ENCODE results near the gene MND1. TPM values are rescaled to one million over a fixed set of nuclear protein-coding genes. Genes with fewer than 3 reads are reported as not detected.

The MND1 gene
- total RNA-seq, 1 donor, result 0.52 TPM

DNA sequence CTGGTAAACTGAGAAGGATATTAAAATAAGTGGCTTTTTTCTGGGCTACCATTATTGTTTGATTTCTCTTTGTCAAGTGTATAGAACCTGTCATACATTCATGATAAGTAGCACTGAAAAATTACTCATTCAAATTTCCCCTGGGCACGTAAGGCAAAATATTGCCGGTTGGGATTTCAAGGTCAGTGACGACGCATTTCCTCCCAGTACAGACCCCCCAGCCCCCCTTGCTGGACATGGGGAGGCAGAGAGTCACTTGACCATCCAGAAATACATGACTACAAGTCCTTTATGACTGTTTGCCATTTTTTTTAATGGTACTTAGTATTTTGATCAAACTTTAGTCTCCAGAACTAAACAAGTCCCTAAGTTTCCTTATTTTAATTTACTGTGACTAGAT lies 6.8 kb upstream of the MND1 start:
- Histone ChIP-seq H3K27me3 (ENCODE audit: insufficient read depth, low read length) (no peaks in the 10 kb centered on the region), H3K4me3 (ENCODE audit: low read length) (no peak overlapping the region), H3K4me1 (ENCODE audit: insufficient read depth, low read length) (peaks cover 10% of the 10 kb centered on the region), H3K9me3 (ENCODE audit: low read depth, low read length) (no peaks in the 10 kb centered on the region)

DNA sequence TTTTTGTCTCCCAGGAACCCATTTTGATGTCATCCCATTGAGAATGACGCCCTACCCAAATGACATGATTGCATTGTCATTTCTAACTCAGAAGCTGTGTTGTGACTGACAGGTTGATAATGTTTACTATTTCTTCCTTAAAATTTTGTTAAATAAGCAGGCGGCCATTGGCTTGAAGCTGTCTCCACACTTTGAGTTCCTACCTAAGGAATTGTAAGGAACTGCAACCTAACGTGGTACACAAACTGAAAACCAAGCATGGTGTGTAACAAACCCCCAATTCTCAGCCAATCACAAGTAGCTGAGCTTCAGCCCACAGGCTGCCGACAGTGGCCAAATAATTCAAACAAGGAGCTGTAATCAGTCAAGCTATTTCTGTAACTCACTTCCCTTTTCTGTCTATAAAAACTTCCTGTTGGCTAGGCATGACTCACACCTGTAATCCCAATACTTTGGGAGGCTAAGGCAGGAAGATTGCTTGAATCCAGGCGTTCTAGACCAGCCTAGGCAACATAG lies 2.9 kb upstream of the MND1 start:
- no peak overlapping the region for H3K4me3 ChIP-seq (ENCODE audit: low read length)
- no peaks in the 10 kb centered on the region for H3K9me3 ChIP-seq (ENCODE audit: low read depth, low read length)
- H3K27me3 ChIP-seq (ENCODE audit: insufficient read depth, low read length), result no peaks in the 10 kb centered on the region
- H3K4me1 ChIP-seq (ENCODE audit: insufficient read depth, low read length), result peaks cover 29% of the 10 kb centered on the region

DNA sequence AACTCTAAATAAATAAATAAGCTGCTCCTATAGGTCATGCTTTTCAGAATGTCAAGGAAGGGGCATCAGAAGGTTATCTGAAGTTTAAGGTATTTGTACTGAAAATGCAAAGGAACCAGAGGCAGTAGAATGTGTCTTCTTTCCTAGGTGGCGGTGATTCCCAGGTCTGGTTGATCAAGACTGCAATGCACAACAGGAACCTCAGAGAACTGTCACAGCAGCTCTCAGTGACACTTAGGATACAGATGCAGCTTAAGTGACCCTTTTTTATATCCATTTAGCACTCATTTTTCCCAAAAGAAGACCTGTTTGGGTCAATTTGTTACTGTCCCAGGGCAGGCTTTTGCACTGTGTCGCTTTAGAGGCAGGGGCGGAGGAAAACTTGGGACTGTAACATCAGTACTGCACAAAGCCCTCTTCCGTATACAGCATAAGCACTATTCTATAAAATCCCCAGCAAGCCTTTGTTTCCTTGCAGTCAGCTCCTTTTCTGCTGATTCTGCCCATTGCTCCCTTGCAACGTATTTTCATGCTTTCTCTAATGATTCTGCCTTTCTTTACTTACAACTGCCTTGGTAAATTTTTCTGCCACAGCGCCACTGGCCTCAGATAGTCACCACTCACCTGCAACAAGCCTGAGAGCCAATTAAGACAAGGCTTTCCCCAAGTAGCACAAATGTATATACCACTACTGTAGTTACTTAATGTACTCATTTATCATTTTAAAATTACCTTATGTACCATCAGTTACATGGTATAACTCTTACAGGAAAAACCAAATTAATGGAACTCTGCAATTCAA lies 1.5 kb upstream of the MND1 start:
- no peak overlapping the region for H3K4me3 ChIP-seq (ENCODE audit: low read length)
- peaks cover 37% of the 10 kb centered on the region for H3K4me1 ChIP-seq (ENCODE audit: insufficient read depth, low read length)
- no peaks in the 10 kb centered on the region for H3K27me3 ChIP-seq (ENCODE audit: insufficient read depth, low read length)
- no peaks in the 10 kb centered on the region for H3K9me3 ChIP-seq (ENCODE audit: low read depth, low read length)

DNA sequence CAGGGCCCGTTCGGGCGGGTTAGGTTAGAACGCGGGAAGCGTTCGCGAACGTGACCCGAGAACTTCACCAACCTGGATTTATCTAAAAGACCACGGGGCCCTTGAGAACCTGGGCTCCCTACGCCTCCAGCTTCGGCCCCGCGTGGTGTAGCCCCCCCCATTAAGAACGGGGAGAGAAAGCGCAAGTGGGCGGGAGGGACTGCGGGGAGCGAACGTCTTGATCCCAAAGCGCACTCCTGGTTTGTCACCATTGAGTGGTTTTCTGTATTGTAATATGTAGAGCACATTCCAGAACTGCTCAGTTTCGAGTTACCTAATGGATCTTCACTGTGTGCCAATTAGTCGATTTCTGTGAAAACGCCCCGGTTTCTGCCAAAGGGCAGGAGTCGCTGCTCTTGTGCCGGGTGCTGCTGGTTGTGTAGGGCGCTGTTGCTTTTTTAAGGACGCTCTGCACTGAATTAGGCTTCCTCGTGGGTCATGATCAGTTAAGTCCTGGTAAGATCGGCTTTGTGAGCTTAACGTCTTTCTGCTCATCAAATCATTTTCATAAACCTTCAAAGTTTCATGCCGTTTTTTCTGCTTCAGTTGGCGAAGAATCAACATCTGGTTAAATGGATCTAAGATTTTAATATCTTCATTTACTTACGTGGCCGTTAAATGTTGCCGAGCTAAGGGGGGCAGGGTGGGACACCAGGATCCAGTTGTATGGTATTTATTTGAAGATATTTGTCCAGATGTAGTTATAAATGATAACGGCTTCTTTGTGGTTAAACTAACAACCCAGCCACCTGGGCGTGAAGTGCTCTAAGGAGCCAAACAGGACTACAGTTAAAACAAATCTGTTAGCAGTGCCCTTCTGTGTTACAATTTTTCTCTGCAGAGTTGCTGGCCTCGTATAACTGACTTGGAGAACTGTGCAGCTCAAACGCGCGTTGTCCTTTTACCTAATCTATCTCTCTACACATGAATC lies 809 bp downstream of the MND1 start:
- H3K4me3 ChIP-seq (ENCODE audit: low read length), result peak overlapping the region; percentile 80
- H3K27me3 ChIP-seq (ENCODE audit: insufficient read depth, low read length), result no peaks in the 10 kb centered on the region
- H3K9me3 ChIP-seq (ENCODE audit: low read depth, low read length), result no peaks in the 10 kb centered on the region
- peaks cover 37% of the 10 kb centered on the region for H3K4me1 ChIP-seq (ENCODE audit: insufficient read depth, low read length)

DNA sequence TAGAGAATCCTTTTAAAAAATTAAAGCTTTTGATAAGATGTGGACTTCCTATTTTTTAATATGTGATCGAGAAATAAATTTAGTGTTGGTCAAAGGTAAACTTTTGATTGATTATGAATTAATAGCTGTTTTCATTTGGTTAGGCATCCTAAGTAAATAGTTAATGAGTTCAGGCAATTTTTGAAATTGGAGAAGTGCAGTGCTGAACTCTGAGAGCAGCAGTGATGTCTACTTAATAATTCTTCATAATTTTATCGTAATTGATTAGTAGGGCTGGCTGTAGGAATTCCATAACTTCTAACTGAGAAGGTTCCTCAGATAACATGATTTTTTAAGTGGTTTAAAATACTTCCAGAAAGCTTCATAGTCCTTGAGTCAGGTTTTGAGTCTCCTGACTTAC lies 1.5 kb downstream of the MND1 start:
- Histone ChIP-seq H3K9me3 (ENCODE audit: low read depth, low read length) (no peaks in the 10 kb centered on the region), H3K4me1 (ENCODE audit: insufficient read depth, low read length) (peaks cover 37% of the 10 kb centered on the region), H3K27me3 (ENCODE audit: insufficient read depth, low read length) (no peaks in the 10 kb centered on the region), H3K4me3 (ENCODE audit: low read length) (no peak overlapping the region)

DNA sequence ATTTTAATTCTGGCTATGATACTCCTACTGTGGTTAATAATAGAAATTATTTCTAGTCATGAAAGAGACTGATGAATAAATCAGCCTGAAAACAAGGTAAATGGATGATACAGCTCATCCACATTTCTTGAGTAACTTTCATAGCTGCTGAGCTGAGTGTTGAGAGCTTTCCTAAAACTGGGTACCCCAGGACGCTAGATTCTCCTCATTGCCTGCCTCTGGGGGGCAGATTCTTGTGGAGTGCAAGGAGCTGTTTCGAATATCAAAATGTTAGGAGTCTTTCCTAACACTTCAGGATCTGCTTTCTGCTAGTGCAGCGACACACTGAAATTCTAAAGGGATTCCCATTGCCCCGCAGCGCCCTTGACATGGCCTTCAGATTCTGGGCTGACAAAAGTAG lies 2.1 kb downstream of the MND1 start:
- Histone ChIP-seq H3K27me3 (ENCODE audit: insufficient read depth, low read length) (no peaks in the 10 kb centered on the region), H3K9me3 (ENCODE audit: low read depth, low read length) (no peaks in the 10 kb centered on the region), H3K4me1 (ENCODE audit: insufficient read depth, low read length) (peaks cover 33% of the 10 kb centered on the region), H3K4me3 (ENCODE audit: low read length) (no peak overlapping the region)

DNA sequence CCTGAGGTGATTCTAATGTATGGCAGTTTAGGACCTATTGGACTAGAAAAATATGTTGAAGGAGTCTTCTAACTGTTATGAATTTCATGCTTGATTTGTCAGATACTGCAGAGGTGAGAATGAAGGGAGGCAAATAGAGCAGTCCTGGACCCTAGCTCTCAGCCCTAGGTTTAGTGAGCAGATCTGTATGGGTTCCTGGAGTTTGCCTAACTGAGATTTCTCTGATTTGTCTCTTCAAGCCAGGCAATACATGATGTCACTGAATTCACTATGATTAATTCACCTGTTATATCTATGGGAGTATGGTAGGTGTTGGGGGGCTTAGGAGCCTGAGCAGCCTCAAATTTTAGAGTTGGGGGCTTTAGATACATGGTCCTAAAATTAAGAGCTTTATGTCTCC lies 2.6 kb downstream of the MND1 start:
- no peaks in the 10 kb centered on the region for H3K27me3 ChIP-seq (ENCODE audit: insufficient read depth, low read length)
- no peak overlapping the region for H3K4me3 ChIP-seq (ENCODE audit: low read length)
- H3K4me1 ChIP-seq (ENCODE audit: insufficient read depth, low read length), result peaks cover 28% of the 10 kb centered on the region
- no peaks in the 10 kb centered on the region for H3K9me3 ChIP-seq (ENCODE audit: low read depth, low read length)

DNA sequence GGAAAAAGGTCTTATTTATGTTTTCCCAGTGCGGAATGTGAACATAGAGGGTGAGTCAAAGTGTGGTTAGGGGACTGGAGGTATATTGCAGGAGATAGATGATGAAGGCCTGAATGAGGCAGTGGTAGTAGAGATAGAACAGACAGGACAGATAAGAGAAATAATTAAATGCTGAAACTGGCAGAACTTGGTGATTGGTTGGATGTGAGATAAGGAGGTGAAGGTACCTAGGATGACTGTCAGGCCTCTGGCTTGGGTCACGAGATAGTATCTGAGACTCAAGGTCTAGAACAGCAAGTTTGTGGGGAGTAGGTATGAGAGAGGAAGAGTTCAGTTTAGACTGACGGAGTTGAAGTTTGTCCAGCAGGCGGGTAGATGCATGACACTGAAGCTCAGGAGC lies 3.5 kb downstream of the MND1 start:
- H3K9me3 ChIP-seq (ENCODE audit: low read depth, low read length), result no peaks in the 10 kb centered on the region
- no peak overlapping the region for H3K4me3 ChIP-seq (ENCODE audit: low read length)
- no peaks in the 10 kb centered on the region for H3K27me3 ChIP-seq (ENCODE audit: insufficient read depth, low read length)
- H3K4me1 ChIP-seq (ENCODE audit: insufficient read depth, low read length), result peaks cover 28% of the 10 kb centered on the region

DNA sequence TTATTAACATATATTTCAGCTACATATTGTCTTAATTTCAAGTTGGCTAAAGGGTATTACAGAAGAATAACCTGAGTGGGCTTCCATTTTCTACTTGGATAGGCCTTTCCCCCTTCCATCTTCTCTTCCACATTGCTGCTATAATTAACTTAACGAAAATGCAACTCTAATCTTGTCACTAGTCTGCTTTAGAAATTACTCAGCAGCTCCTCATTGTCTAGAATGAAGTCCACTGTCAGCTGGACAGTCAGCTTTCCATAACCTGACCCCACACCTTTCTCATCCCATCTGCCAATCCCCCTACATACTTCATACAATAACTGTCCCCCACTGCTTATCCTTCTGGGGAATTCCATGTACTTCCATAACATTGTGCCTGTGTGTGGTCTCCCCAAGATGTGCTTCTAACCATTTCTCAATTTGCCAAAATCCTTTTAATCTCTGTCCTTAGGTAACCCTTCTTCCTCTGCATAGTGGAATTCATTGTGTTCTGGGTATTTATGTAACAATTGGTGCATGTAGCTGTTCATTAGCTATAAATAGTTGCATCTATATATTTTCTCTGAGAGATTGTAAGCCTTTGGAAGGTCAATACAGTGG lies 4.8 kb downstream of the MND1 start:
- Histone ChIP-seq H3K4me3 (ENCODE audit: low read length) (no peak overlapping the region), H3K4me1 (ENCODE audit: insufficient read depth, low read length) (peaks cover 23% of the 10 kb centered on the region), H3K9me3 (ENCODE audit: low read depth, low read length) (no peaks in the 10 kb centered on the region), H3K27me3 (ENCODE audit: insufficient read depth, low read length) (no peaks in the 10 kb centered on the region)

DNA sequence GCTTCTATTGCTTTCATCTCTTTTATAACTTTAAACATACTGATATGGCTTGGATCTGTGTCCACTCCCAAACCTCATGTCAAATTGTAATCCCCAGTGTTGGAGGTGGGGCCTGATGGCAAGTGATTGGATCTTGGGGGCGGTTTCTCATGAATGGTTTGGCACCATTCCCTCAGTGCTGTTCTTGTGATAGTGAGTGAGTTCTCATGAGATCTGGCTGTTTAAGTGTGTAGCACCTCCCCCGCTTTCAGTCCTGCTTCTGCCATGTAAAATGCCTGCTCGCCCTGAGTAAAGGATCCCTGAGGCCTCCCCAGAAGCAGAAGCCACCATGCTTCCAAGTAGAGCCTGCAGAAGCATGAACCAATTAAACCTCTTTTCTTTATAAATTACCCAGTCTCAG lies 17.7 kb downstream of the MND1 start:
- Histone ChIP-seq H3K4me3 (ENCODE audit: low read length) (no peak overlapping the region), H3K4me1 (ENCODE audit: insufficient read depth, low read length) (no peaks in the 10 kb centered on the region), H3K9me3 (ENCODE audit: low read depth, low read length) (no peaks in the 10 kb centered on the region), H3K27me3 (ENCODE audit: insufficient read depth, low read length) (no peaks in the 10 kb centered on the region)

DNA sequence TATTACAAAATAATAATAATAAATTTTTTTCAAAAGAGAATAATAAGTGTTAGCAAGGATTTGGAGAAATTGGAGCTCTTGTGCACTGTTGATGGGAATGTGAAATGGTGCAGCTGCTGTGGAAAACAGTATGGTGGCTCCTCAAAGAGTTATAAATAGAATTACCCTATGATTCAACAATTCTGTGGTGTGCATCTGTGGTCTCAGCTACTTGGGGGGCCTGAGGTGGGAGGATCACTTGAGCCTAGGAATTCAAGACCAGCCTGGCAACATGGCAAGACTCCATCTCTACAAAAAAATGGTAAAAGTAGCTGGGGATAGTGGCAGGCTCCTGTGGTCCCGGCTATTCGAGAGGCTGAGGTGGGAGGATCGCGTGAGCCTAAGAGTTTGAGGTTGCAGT lies 19.6 kb downstream of the MND1 start:
- Histone ChIP-seq H3K4me3 (ENCODE audit: low read length) (no peak overlapping the region), H3K9me3 (ENCODE audit: low read depth, low read length) (no peaks in the 10 kb centered on the region), H3K27me3 (ENCODE audit: insufficient read depth, low read length) (no peaks in the 10 kb centered on the region), H3K4me1 (ENCODE audit: insufficient read depth, low read length) (no peaks in the 10 kb centered on the region)

DNA sequence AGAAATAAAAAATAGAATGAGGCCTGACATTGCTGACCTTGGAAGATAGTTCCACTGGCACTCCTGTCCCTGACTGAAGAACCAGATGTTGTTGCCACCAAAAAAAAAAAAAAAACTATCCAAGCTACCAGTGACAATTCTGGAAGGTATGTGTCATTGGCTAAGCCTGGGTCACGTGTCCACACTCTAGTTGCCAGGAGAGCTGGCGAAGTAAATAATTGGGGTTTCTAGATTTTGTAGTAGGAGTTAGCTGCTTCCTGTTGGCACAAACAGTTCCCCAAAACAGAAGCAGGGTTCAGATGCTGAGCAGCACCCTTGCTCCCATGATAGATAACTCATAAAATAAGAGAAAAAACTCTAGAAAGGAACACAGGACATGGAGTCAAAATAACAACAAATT lies 20.5 kb downstream of the MND1 start:
- no peaks in the 10 kb centered on the region for H3K27me3 ChIP-seq (ENCODE audit: insufficient read depth, low read length)
- no peaks in the 10 kb centered on the region for H3K9me3 ChIP-seq (ENCODE audit: low read depth, low read length)
- H3K4me3 ChIP-seq (ENCODE audit: low read length), result no peak overlapping the region
- H3K4me1 ChIP-seq (ENCODE audit: insufficient read depth, low read length), result no peaks in the 10 kb centered on the region

DNA sequence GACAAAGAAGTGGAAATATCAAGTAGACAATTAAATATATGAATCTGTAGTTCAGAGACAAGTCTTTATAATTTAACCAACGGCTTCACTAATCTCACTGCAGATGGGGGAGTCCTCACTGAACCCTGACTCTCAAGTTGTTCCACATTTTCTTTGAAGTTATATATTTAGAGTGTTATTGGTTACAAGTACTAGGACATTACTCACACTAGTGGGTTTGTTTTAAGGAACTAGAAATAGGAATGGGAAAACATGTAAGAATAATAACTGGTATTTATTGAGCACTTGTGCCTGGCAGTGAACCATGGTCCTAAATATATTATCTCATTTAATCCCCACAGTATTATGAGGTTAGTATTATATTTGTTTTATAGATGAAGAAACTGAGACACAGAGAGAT lies 22.0 kb downstream of the MND1 start:
- Histone ChIP-seq H3K9me3 (ENCODE audit: low read depth, low read length) (no peaks in the 10 kb centered on the region), H3K4me1 (ENCODE audit: insufficient read depth, low read length) (no peaks in the 10 kb centered on the region), H3K27me3 (ENCODE audit: insufficient read depth, low read length) (no peaks in the 10 kb centered on the region), H3K4me3 (ENCODE audit: low read length) (no peak overlapping the region)

DNA sequence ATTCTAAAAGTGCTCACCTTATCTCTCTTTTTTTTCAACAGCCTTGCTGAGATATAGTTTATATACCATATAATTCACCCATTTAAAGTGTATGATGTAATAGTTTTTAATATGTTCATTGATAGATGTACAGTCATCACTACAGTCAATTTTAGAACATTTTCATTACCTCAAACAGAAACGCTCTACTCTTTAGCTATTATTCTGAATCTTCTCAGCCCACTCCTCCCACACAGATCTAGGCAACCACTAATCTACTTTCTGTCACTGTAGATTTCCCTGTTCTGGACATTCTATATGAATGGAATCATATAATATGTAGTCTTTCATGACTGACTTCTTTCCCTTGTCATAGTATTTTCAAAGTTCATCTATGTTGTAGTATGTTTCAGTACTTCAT lies 22.6 kb downstream of the MND1 start:
- Histone ChIP-seq H3K9me3 (ENCODE audit: low read depth, low read length) (no peaks in the 10 kb centered on the region), H3K4me3 (ENCODE audit: low read length) (no peak overlapping the region), H3K27me3 (ENCODE audit: insufficient read depth, low read length) (no peaks in the 10 kb centered on the region), H3K4me1 (ENCODE audit: insufficient read depth, low read length) (no peaks in the 10 kb centered on the region)

DNA sequence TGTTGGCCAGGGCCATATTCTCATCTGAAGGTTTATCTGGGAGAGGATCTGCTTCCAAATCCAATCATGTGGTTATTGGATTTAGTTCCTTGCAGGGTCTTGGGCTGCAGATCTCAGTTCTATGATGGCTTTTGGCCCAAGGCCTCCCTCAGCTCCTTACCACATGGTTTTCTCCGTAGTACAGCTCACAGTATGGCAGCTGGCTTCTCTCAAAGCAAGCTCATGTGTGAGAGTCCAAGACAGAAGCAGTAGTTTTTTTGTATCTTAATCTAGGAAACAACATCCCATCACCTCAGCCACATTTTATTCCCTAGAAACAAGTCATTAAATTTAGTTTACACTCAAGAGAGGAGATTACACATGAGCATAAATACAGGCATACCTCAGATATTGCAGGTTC lies 24.5 kb downstream of the MND1 start:
- no peaks in the 10 kb centered on the region for H3K9me3 ChIP-seq (ENCODE audit: low read depth, low read length)
- H3K4me3 ChIP-seq (ENCODE audit: low read length), result no peak overlapping the region
- no peaks in the 10 kb centered on the region for H3K27me3 ChIP-seq (ENCODE audit: insufficient read depth, low read length)
- H3K4me1 ChIP-seq (ENCODE audit: insufficient read depth, low read length), result no peaks in the 10 kb centered on the region

Data from mononuclear cell (primary cell).